Activated T-helper 2 cell treated with anti-CD3 and anti-CD28 coated beads, Interferon-gamma antibody, Interleukin-2, Interleukin-4, amounts not matched to agents 10 μg/mL and 5 μg/mL and 100 μg/mL, durations not matched to agents 14 hours and 24 hours and 36 hours (primary cell): ENCODE results near the gene DNAAF3. TPM values are rescaled to one million over a fixed set of nuclear protein-coding genes. Genes with fewer than 3 reads are reported as not detected.

Source experiments
- DNase-seq: peaks from one replicate; pipeline ENCODE4 v3.0.0; 2021; ENCODE audit warnings: low spot score
- H3K27ac Mint-ChIP-seq: one replicate; pipeline ENCODE4 v1.8.0; 2021; ENCODE audit warnings: mixed read lengths
- H3K27me3 Mint-ChIP-seq: one replicate; pipeline ENCODE4 v1.8.0; 2021; ENCODE audit warnings: low read depth, mixed read lengths
- H3K36me3 Mint-ChIP-seq: one replicate; pipeline ENCODE4 v1.8.0; 2021; ENCODE audit warnings: low read depth, mixed read lengths
- H3K4me1 Mint-ChIP-seq: one replicate; pipeline ENCODE4 v1.8.0; 2021; ENCODE audit warnings: low read depth, mixed read lengths
- H3K4me3 Mint-ChIP-seq: one replicate; pipeline ENCODE4 v1.8.0; 2021; ENCODE audit warnings: low read depth, mild to moderate bottlenecking, moderate library complexity, mixed read lengths
- H3K9me3 Mint-ChIP-seq: one replicate; pipeline ENCODE4 v1.8.0; 2021; ENCODE audit warnings: mixed read lengths
- intact Hi-C: fragments of 100-400 bp; cut with micrococcal nuclease; formaldehyde crosslinking; loops from one replicate; pipeline ENCODE4 v1.15.1; 2023
- total RNA-seq: library from RNA; stranded (reverse); gene quantifications from 2 replicates; pipeline ENCODE4 v1.2.3, GENCODE V29; 2022

DNAAF3 gene
- total RNA-seq, 1 donor from 2014 or later = 0.27 TPM

GRCh38 chr19:55136399-55137102 is 29.9 kb downstream of the DNAAF3 start:
- Mint-ChIP-seq H3K4me3 (no peak overlapping the region), H3K27ac (no peak overlapping the region), H3K4me1 (no peaks in the 10 kb centered on the region), H3K27me3 (peaks cover 8% of the 10 kb centered on the region), H3K36me3 (no peaks in the 10 kb centered on the region), H3K9me3 (no peaks in the 10 kb centered on the region)
- no peak for DNase-seq
- intact Hi-C loops = no loop called here

- H3K9me3 Mint-ChIP-seq = no peaks in the 10 kb centered on the region
- no peaks in the 10 kb centered on the region for H3K4me1 Mint-ChIP-seq
- H3K4me3 Mint-ChIP-seq = no peak overlapping the region
- H3K27me3 Mint-ChIP-seq = peaks cover 10% of the 10 kb centered on the region
- no peak overlapping the region for H3K27ac Mint-ChIP-seq
- DNase-seq = no peak
- intact Hi-C loops = no loop called here
- no peaks in the 10 kb centered on the region for H3K36me3 Mint-ChIP-seq
Measured at GRCh38 chr19:55134736-55135135, 31.7 kb downstream of the DNAAF3 start.

GRCh38 chr19:55133639-55134444 is 32.6 kb downstream of the DNAAF3 start:
- H3K4me3 Mint-ChIP-seq = no peak overlapping the region
- DNase-seq = no peak
- no peaks in the 10 kb centered on the region for H3K4me1 Mint-ChIP-seq
- no peak overlapping the region for H3K27ac Mint-ChIP-seq
- H3K36me3 Mint-ChIP-seq = no peaks in the 10 kb centered on the region
- H3K27me3 Mint-ChIP-seq = peaks cover 10% of the 10 kb centered on the region
- H3K9me3 Mint-ChIP-seq = no peaks in the 10 kb centered on the region
- intact Hi-C loops = no loop called here

GRCh38 chr19:55132453-55133129 is 33.8 kb downstream of the DNAAF3 start:
- no peak for DNase-seq
- H3K4me3 Mint-ChIP-seq = no peak overlapping the region
- H3K9me3 Mint-ChIP-seq = no peaks in the 10 kb centered on the region
- H3K4me1 Mint-ChIP-seq = no peaks in the 10 kb centered on the region
- H3K36me3 Mint-ChIP-seq = no peaks in the 10 kb centered on the region
- H3K27me3 Mint-ChIP-seq = peaks cover 10% of the 10 kb centered on the region
- no peak overlapping the region for H3K27ac Mint-ChIP-seq
- intact Hi-C loops = no loop called here

GRCh38 chr19:55131421-55131820 is 35.0 kb downstream of the DNAAF3 start:
- no peaks in the 10 kb centered on the region for H3K36me3 Mint-ChIP-seq
- peaks cover 19% of the 10 kb centered on the region for H3K27me3 Mint-ChIP-seq
- H3K27ac Mint-ChIP-seq = no peak overlapping the region
- H3K9me3 Mint-ChIP-seq = no peaks in the 10 kb centered on the region
- DNase-seq = no peak
- no peaks in the 10 kb centered on the region for H3K4me1 Mint-ChIP-seq
- intact Hi-C loops = no loop called here
- H3K4me3 Mint-ChIP-seq = no peak overlapping the region

GRCh38 chr19:55119053-55119452 is 47.4 kb downstream of the DNAAF3 start:
- Mint-ChIP-seq H3K27me3 (peaks cover 19% of the 10 kb centered on the region), H3K27ac (peak overlapping the region; percentile 21), H3K4me3 (peak overlapping the region; percentile 96), H3K9me3 (no peaks in the 10 kb centered on the region), H3K4me1 (peaks cover 29% of the 10 kb centered on the region), H3K36me3 (peaks cover 17% of the 10 kb centered on the region)
- no peak for DNase-seq
- intact Hi-C loops = loop anchor here (5.0 to 10.0 kb wide), 2 partner anchors 138 to 506 kb away; partner anchors contain the start of genes PPP6R1 and ZNF784

GRCh38 chr19:55118401-55118991 is 47.9 kb downstream of the DNAAF3 start:
- Mint-ChIP-seq H3K36me3 (peaks cover 17% of the 10 kb centered on the region), H3K4me1 (peaks cover 29% of the 10 kb centered on the region), H3K9me3 (no peaks in the 10 kb centered on the region), H3K4me3 (peak overlapping the region; percentile 96), H3K27ac (peak overlapping the region; percentile 93), H3K27me3 (peaks cover 13% of the 10 kb centered on the region)
- intact Hi-C loops = loop anchor here (5.0 to 10.0 kb wide), 2 partner anchors 139 to 506 kb away; partner anchors contain the start of genes PPP6R1 and ZNF784
- peak; percentile 16 for DNase-seq

- peak overlapping the region; percentile 96 for H3K4me3 Mint-ChIP-seq
- H3K27ac Mint-ChIP-seq = peak overlapping the region; percentile 93
- H3K9me3 Mint-ChIP-seq = no peaks in the 10 kb centered on the region
- peaks cover 7% of the 10 kb centered on the region for H3K27me3 Mint-ChIP-seq
- peaks cover 17% of the 10 kb centered on the region for H3K36me3 Mint-ChIP-seq
- peaks cover 29% of the 10 kb centered on the region for H3K4me1 Mint-ChIP-seq
- peak; percentile 96 for DNase-seq
- intact Hi-C loops = loop anchor here (2.0 to 10.0 kb wide), 3 partner anchors 37 to 507 kb away; partner anchors contain the start of genes PPP6R1 and ZNF784
Measured at GRCh38 chr19:55117663-55118391, 48.6 kb downstream of the DNAAF3 start.

- no peak for DNase-seq
- Mint-ChIP-seq H3K27me3 (peaks cover 2% of the 10 kb centered on the region), H3K27ac (peak within 1 kb of the TSS; percentile 93), H3K4me1 (peaks cover 29% of the 10 kb centered on the region), H3K4me3 (peak within 1 kb of the TSS; percentile 100), H3K9me3 (no peaks in the 10 kb centered on the region), H3K36me3 (peaks cover 17% of the 10 kb centered on the region)
- intact Hi-C loops = loop anchor here (2.0 to 10.0 kb wide), 3 partner anchors 36 to 508 kb away; partner anchors contain the start of genes PPP6R1 and ZNF784
Measured at GRCh38 chr19:55116859-55117662, 49.4 kb downstream of the DNAAF3 start, which contains the start of gene PPP1R12C. Gene PPP1R12C, minus strand, starts transcription at chr19:55117637. Its CDS starts 94 bp downstream, at chr19:55117543.

GRCh38 chr19:55116232-55116858 is 50.1 kb downstream of the DNAAF3 start:
- Mint-ChIP-seq H3K4me3 (peak overlapping the region; percentile 100), H3K27me3 (peaks cover 2% of the 10 kb centered on the region), H3K27ac (peak overlapping the region; percentile 93), H3K9me3 (no peaks in the 10 kb centered on the region), H3K36me3 (peaks cover 17% of the 10 kb centered on the region), H3K4me1 (peaks cover 29% of the 10 kb centered on the region)
- DNase-seq = peak; percentile 48
- intact Hi-C loops = loop anchor here (2.0 to 10.0 kb wide), 3 partner anchors 36 to 508 kb away; partner anchors contain the start of genes PPP6R1 and ZNF784
